Endodermal cell (in vitro differentiated cells): ENCODE data around the gene LAMA4. TPM values are rescaled to one million over a fixed set of nuclear protein-coding genes. Genes with fewer than 3 reads are reported as not detected.

Experiments
- DNase-seq: peaks from one replicate; pipeline ENCODE4 v3.0.0-alpha.2; 2017
- H3K27ac ChIP-seq: 2 replicates; pipeline ENCODE4 v1.5.1; 2013; ENCODE audit warnings: mild to moderate bottlenecking, low read depth, low read length, moderate library complexity
- H3K27me3 ChIP-seq: 2 replicates; pipeline ENCODE4 v1.6.1; 2013; ENCODE audit warnings: mild to moderate bottlenecking, low read length, moderate library complexity; ENCODE audit not compliant: insufficient read depth, control insufficient read depth, poor library complexity, severe bottlenecking
- H3K36me3 ChIP-seq: 2 replicates; pipeline ENCODE4 v1.7.0; 2013; ENCODE audit warnings: mild to moderate bottlenecking, low read length, moderate library complexity; ENCODE audit not compliant: control insufficient read depth, insufficient read depth
- H3K4me1 ChIP-seq: one replicate; pipeline ENCODE4 v1.7.0; 2013; ENCODE audit warnings: low read length; ENCODE audit not compliant: control insufficient read depth, insufficient read depth
- H3K4me3 ChIP-seq: 2 replicates; pipeline ENCODE4 v1.5.1; 2013; ENCODE audit warnings: mild to moderate bottlenecking, low read length, moderate library complexity
- H3K9ac ChIP-seq: 2 replicates; pipeline ENCODE4 v1.6.1; 2013; ENCODE audit warnings: mild to moderate bottlenecking, low read length, moderate library complexity; ENCODE audit not compliant: poor library complexity, severe bottlenecking; ENCODE audit errors: extremely low read depth
- H3K9me3 ChIP-seq: 2 replicates; pipeline ENCODE4 v1.6.1; 2013; ENCODE audit warnings: mild to moderate bottlenecking, low read length, moderate library complexity; ENCODE audit not compliant: control insufficient read depth
- H3K27ac Mint-ChIP-seq: 2 replicates; pipeline ENCODE4 v1.8.0; 2020; ENCODE audit warnings: mixed read lengths
- H3K27me3 Mint-ChIP-seq: 2 replicates; pipeline ENCODE4 v1.8.0; 2021; ENCODE audit warnings: mild to moderate bottlenecking, mixed read lengths; ENCODE audit not compliant: insufficient read depth
- H3K36me3 Mint-ChIP-seq: 2 replicates; pipeline ENCODE4 v1.8.0; 2020; ENCODE audit warnings: low read depth, mixed read lengths
- H3K4me1 Mint-ChIP-seq: 2 replicates; pipeline ENCODE4 v1.8.0; 2020; ENCODE audit warnings: mixed read lengths
- H3K4me3 Mint-ChIP-seq: 2 replicates; pipeline ENCODE4 v1.8.0; 2020; ENCODE audit warnings: mild to moderate bottlenecking, moderate library complexity, mixed read lengths
- H3K9me3 Mint-ChIP-seq: 2 replicates; pipeline ENCODE4 v1.8.0; 2020; ENCODE audit warnings: mild to moderate bottlenecking, mixed read lengths
- WGBS, 2 experiments: methylation state at CpG; one replicate each; pipeline versions ENCODE4 v1.1.5 to v1.1.7; 2013; ENCODE audit warnings: missing lambda C conversion rate in 2 of 2, mixed read lengths in 1 of 2; ENCODE audit not compliant: insufficient coverage in 1 of 2, insufficient read length in 1 of 2; 5-methylcytosine and 5-hydroxymethylcytosine counted together
- total RNA-seq, 2 donors: library from RNA; stranded (reverse); fragmentation: NEBNext Ultra II Directional in 1 of 2; extraction: Animal tissue kit (Norgen Biotek cat#: 25700) in 1 of 2; gene quantifications; 2 replicates in 1 of 2; 3 replicates in 1 of 2; pipeline ENCODE4 v1.2.1, GENCODE V29; 2021
- TF ChIP-seq, protein P1 (sequence below): fragments of 200-600 bp; sonication (generic); conservative IDR thresholded peaks from 2 replicates; pipeline ENCODE4 v1.5.0; 2021; ENCODE audit warnings: antibody characterized with exemption, mild to moderate bottlenecking

LAMA4 gene
- total RNA-seq, 2 donors from 2014 or later = 0.24 to 3.7 TPM

DNA sequence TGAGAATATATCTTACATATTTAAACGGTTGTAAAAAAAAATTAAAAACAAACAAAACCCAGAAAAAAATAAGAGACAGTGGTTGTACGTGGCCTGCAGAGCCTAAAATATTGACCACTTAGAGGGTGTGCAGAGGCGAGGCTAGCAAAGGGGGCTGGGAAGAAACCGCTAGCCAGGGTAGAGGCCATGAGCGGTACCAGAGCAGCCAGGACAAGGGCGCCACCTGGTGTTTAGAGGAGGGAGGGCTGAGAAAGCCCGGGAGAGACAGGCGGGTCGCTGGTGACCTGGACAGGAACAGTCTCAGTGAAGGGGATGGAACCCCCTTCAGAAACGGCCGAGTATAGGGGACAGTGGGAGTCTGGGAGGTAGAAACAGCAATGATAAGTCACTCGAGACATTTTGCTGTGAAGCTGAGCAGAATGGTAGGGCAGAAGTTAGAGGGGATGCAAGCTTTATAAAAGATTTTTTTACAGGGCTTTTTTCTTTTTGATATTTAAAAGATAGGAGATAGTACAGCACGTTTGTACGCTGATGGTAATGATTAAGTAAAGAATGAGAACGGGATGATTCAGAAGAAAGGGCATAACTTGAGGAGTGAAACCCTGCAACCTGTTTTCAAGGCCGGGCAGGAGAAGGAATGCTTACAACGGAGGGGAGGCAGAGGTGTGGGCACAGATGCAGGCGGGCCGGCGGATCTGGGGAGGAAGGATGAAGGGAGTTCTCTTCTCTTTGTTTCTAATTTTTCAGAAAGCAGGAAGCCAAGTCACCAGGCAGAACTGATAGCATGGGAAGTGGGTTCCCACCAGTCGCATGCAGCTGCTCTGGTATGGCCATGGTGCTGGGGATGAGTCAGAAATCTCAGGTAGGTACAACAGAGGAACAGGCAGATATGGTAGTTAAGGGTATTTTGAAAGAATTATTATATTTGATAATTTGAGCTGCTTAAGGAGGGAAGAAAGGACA, 90.8 kb downstream of the LAMA4 start:
- H3K36me3 Mint-ChIP-seq = no peaks in the 10 kb centered on the region
- Histone ChIP-seq H3K4me3 (no peak overlapping the region), H3K9ac (no peak overlapping the region), H3K36me3 (no peaks in the 10 kb centered on the region), H3K27me3 (peaks cover 18% of the 10 kb centered on the region), H3K27ac (no peak overlapping the region), H3K9me3 (no peaks in the 10 kb centered on the region), H3K4me1 (no peaks in the 10 kb centered on the region)
- H3K4me3 Mint-ChIP-seq = no peak overlapping the region
- TF ChIP-seq, protein P1, sequence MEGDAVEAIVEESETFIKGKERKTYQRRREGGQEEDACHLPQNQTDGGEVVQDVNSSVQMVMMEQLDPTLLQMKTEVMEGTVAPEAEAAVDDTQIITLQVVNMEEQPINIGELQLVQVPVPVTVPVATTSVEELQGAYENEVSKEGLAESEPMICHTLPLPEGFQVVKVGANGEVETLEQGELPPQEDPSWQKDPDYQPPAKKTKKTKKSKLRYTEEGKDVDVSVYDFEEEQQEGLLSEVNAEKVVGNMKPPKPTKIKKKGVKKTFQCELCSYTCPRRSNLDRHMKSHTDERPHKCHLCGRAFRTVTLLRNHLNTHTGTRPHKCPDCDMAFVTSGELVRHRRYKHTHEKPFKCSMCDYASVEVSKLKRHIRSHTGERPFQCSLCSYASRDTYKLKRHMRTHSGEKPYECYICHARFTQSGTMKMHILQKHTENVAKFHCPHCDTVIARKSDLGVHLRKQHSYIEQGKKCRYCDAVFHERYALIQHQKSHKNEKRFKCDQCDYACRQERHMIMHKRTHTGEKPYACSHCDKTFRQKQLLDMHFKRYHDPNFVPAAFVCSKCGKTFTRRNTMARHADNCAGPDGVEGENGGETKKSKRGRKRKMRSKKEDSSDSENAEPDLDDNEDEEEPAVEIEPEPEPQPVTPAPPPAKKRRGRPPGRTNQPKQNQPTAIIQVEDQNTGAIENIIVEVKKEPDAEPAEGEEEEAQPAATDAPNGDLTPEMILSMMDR = peak; percentile 94
- 43 to 44% methylated on average over 19 to 20 of the region's 21 CpGs for WGBS, 2 experiments
- H3K27ac Mint-ChIP-seq = no peak overlapping the region
- H3K4me1 Mint-ChIP-seq = no peaks in the 10 kb centered on the region
- peaks cover 10% of the 10 kb centered on the region for H3K27me3 Mint-ChIP-seq
- no peaks in the 10 kb centered on the region for H3K9me3 Mint-ChIP-seq
- peak; percentile 94 for DNase-seq

DNA sequence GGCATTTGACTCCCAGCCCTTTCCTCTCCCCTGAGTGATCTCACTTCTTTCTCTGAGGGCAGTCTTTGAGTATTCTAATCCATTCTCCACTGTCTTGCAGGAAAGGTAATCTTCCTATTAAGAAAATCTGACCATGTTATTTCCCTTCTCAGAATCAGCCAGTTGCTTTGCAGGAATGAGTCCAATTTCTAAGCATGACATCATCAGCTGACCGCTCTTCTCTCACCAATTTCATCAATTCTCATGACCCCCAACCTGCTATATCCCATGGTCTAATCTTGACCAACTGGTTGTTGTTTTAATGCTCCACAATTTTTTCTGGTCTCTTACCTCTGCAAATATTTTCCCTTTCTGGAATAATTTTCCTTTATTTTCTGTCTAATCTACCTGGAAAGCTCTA, 93.6 kb downstream of the LAMA4 start:
- TF ChIP-seq, protein P1 = no peak
- H3K4me3 Mint-ChIP-seq = no peak overlapping the region
- no peaks in the 10 kb centered on the region for H3K9me3 Mint-ChIP-seq
- Histone ChIP-seq H3K36me3 (no peaks in the 10 kb centered on the region), H3K9me3 (no peaks in the 10 kb centered on the region), H3K4me3 (no peak overlapping the region), H3K4me1 (no peaks in the 10 kb centered on the region), H3K27ac (no peak overlapping the region), H3K9ac (no peak overlapping the region), H3K27me3 (peaks cover 18% of the 10 kb centered on the region)
- 93 to 100% methylated on average over 1 of the region's 1 CpG for WGBS, 2 experiments
- H3K27me3 Mint-ChIP-seq = peaks cover 10% of the 10 kb centered on the region
- no peak overlapping the region for H3K27ac Mint-ChIP-seq
- DNase-seq = no peak
- H3K4me1 Mint-ChIP-seq = peaks cover 3% of the 10 kb centered on the region
- no peaks in the 10 kb centered on the region for H3K36me3 Mint-ChIP-seq

- H3K27ac Mint-ChIP-seq = no peak overlapping the region
- H3K4me3 Mint-ChIP-seq = no peak overlapping the region
- TF ChIP-seq, protein P1 = no peak
- no peaks in the 10 kb centered on the region for H3K36me3 Mint-ChIP-seq
- Histone ChIP-seq H3K4me1 (no peaks in the 10 kb centered on the region), H3K4me3 (no peak overlapping the region), H3K9me3 (no peaks in the 10 kb centered on the region), H3K27ac (no peak overlapping the region), H3K36me3 (no peaks in the 10 kb centered on the region), H3K27me3 (no peaks in the 10 kb centered on the region), H3K9ac (no peak overlapping the region)
- H3K4me1 Mint-ChIP-seq = peaks cover 6% of the 10 kb centered on the region
- WGBS, 2 experiments = 95 to 100% methylated on average over 1 to 3 of the region's 4 CpGs
- H3K9me3 Mint-ChIP-seq = no peaks in the 10 kb centered on the region
- H3K27me3 Mint-ChIP-seq = no peaks in the 10 kb centered on the region
- no peak for DNase-seq
Measured at GRCh38 chr6:112156668-112157067, 97.7 kb downstream of the LAMA4 start.
